HepG2 (cell line): ENCODE measurements around the gene SLC25A22. TPM values are rescaled to one million over a fixed set of nuclear protein-coding genes. Genes with fewer than 3 reads are reported as not detected.
A peak's percentile ranks its signal among the peaks of the same experiment; 100 is the strongest.

ENCODE experiments used
- AHR ChIP-seq: IDR thresholded peaks from 2 replicates; pipeline ENCODE4 v1.6.1; 2018; ENCODE audit warnings: missing genetic modification reagents, missing compliant biosample characterization
- CENPT ChIP-seq: sonication (generic); formaldehyde crosslinking; IDR thresholded peaks from 2 replicates; pipeline ENCODE4 v1.8.0; 2022; ENCODE audit warnings: low read depth, mild to moderate bottlenecking, moderate library complexity, missing genetic modification reagents
- ESRRA ChIP-seq: sonication (generic); formaldehyde crosslinking; IDR thresholded peaks from 2 replicates; pipeline ENCODE4 v1.5.1; 2020; ENCODE audit warnings: mild to moderate bottlenecking, low read depth, missing genetic modification reagents
- HOXA3 ChIP-seq: sonication (generic); formaldehyde crosslinking; IDR thresholded peaks from 2 replicates; pipeline ENCODE4 v1.5.0; 2020; ENCODE audit warnings: missing genetic modification reagents
- KLF12 ChIP-seq: sonication (generic); formaldehyde crosslinking; IDR thresholded peaks from 2 replicates; pipeline ENCODE4 v1.4.0; 2020; ENCODE audit warnings: missing genetic modification reagents, borderline replicate concordance
- NFKB2 ChIP-seq: sonication (generic); formaldehyde crosslinking; IDR thresholded peaks from 2 replicates; pipeline ENCODE4 v1.4.0; 2020; ENCODE audit warnings: missing genetic modification reagents, borderline replicate concordance
- POGZ ChIP-seq: sonication (generic); formaldehyde crosslinking; IDR thresholded peaks from 2 replicates; pipeline ENCODE4 v1.4.0; 2020; ENCODE audit warnings: mild to moderate bottlenecking, missing genetic modification reagents
- POLR2G ChIP-seq: fragments of 200-400 bp; formaldehyde crosslinking; IDR thresholded peaks from 2 replicates; pipeline ENCODE4 v1.6.1; 2018; ENCODE audit warnings: mild to moderate bottlenecking, low read depth, low read length, moderate library complexity
- PRDM10 ChIP-seq: sonication (generic); formaldehyde crosslinking; IDR thresholded peaks from 2 replicates; pipeline ENCODE4 v1.4.0; 2020; ENCODE audit warnings: low read depth, missing genetic modification reagents
- TEAD3 ChIP-seq: optimal IDR thresholded peaks from 2 replicates; pipeline ENCODE3; 2016; ENCODE audit warnings: borderline replicate concordance
- ZBTB10 ChIP-seq: sonication (generic); formaldehyde crosslinking; IDR thresholded peaks from 2 replicates; pipeline ENCODE4 v1.4.0; 2020; ENCODE audit warnings: missing genetic modification reagents, borderline replicate concordance
- ZMAT5 ChIP-seq: sonication (generic); formaldehyde crosslinking; IDR thresholded peaks from 2 replicates; pipeline ENCODE4 v1.5.0; 2020; ENCODE audit warnings: mild to moderate bottlenecking, low read depth, missing genetic modification reagents, borderline replicate concordance
- ZNF333 ChIP-seq: sonication (generic); formaldehyde crosslinking; IDR thresholded peaks from 2 replicates; pipeline ENCODE4 v1.4.0; 2020; ENCODE audit warnings: mild to moderate bottlenecking, missing genetic modification reagents, borderline replicate concordance
- ZNF451 ChIP-seq: sonication (generic); formaldehyde crosslinking; IDR thresholded peaks from 2 replicates; pipeline ENCODE4 v1.5.0; 2020; ENCODE audit warnings: mild to moderate bottlenecking, missing genetic modification reagents
- ZNF782 ChIP-seq: sonication (generic); formaldehyde crosslinking; IDR thresholded peaks from 2 replicates; pipeline ENCODE4 v1.4.0; 2020; ENCODE audit warnings: missing genetic modification reagents, mild to moderate bottlenecking, borderline replicate concordance
- ZNF878 ChIP-seq: sonication (generic); formaldehyde crosslinking; IDR thresholded peaks from 2 replicates; pipeline ENCODE4 v1.8.1; 2023; ENCODE audit warnings: mild to moderate bottlenecking, missing genetic modification reagents, moderate library complexity
- polyA plus RNA-seq, 8 experiments: library from polyadenylated mRNA; depleted of rRNA in 3 of 8; stranded (reverse) in 7 of 8; unstranded in 1 of 8; fragments of >200 nt; fragmentation: Illumina TruSeq in 4 of 8; extraction: Trizol in 4 of 8; gene quantifications; 2 replicates each; pipeline versions ENCODE4 v1.2.1 to v1.2.3, GENCODE V29; 2011 to 2016; ENCODE audit warnings: low read depth in 4 of 8, missing spikeins in 1 of 8, mixed read lengths in 1 of 8; ENCODE audit not compliant: insufficient read depth in 1 of 8
- total RNA-seq, 5 experiments: library from RNA; depleted of rRNA; stranded (reverse); fragments of >200 nt; fragmentation: Illumina TruSeq; extraction: Trizol; gene quantifications; 2 replicates each; pipeline ENCODE4 v1.2.3, GENCODE V29; 2016; ENCODE audit warnings: low read depth in 1 of 5
- TF ChIP-seq, protein P1 (sequence below): sonication (generic); formaldehyde crosslinking; IDR thresholded peaks from 2 replicates; pipeline ENCODE4 v1.4.0; 2020; ENCODE audit warnings: missing genetic modification reagents
- TF ChIP-seq, protein P2 (sequence below): sonication (generic); formaldehyde crosslinking; IDR thresholded peaks from 2 replicates; pipeline ENCODE4 v1.4.0; 2020; ENCODE audit warnings: mild to moderate bottlenecking, missing genetic modification reagents, borderline replicate concordance

Gene SLC25A22
- total and polyA plus RNA-seq, 2 of the 13 experiments (the other 11 are each of a cell fraction or from before 2014, with no cell fraction given) = 12.4 to 19.2 TPM

DNA sequence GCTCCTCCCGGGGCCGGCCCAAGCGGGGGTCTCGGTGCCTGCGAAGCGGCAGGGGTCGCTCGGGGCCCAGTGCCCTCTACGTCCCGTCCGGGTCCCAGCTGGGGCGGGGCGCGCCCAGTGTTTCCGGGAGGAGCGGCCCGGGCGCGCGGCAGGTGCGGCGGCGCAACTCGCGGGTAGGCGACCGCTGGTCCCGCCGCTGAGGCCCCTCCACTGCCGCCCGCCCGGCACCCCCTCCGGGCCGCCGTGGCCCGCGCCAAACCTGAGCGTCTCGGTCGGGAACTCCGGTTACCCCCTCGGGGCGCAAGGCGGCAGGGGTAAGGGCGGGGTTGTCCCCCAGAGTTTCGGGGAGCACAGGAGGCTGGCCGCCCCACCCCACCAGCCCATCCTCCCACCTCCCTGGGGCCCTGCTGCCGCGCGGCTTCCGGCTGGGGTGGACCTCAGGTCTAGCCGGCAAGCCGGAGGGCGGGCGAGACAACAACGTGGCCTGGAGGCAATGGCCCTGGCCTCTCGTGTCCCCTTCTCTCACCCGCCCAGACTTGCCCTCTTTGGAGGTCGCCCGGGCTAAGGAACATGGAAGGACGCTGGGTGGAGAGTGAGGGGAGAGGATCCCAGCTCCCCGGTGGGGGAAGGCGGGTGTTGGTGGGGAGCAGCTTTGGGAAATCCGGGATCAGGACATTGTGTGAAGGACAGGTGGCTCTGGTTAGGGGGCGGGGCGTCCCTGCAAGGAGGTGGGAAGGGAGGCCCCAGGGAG, 29.2 kb upstream of the SLC25A22 start (continued):
- TF ChIP-seq HOXA3 = peak; percentile 30; the same call in 1 of the 2 replicates
- TF ChIP-seq, protein P1, sequence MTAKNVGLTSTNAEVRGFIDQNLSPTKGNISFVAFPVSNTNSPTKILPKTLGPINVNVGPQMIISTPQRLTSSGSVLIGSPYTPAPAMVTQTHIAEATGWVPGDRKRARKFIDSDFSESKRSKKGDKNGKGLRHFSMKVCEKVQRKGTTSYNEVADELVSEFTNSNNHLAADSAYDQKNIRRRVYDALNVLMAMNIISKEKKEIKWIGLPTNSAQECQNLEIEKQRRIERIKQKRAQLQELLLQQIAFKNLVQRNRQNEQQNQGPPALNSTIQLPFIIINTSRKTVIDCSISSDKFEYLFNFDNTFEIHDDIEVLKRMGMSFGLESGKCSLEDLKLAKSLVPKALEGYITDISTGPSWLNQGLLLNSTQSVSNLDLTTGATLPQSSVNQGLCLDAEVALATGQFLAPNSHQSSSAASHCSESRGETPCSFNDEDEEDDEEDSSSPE (CRISPR knock-in tag) = peak; percentile 57; the same call in 1 of the 2 replicates
- TF ChIP-seq AHR = peak; percentile 37; the same call in 1 of the 2 replicates
- TF ChIP-seq KLF12 (CRISPR knock-in tag) = no peak
- TF ChIP-seq ZBTB10 = peak; percentile 92; the same call in 1 of the 2 replicates
- 0 out of 2 replicates have a peak, but pooled peaks have one; percentile 15 for TF ChIP-seq ZNF782
- TF ChIP-seq ZNF878 (CRISPR knock-in tag) = no peak
- no peak for TF ChIP-seq ZMAT5 (CRISPR knock-in tag)
- TF ChIP-seq POGZ = no peak
- TF ChIP-seq POLR2G = peak; percentile 75
- peak; percentile 53; the same call in 1 of the 2 replicates for TF ChIP-seq PRDM10 (CRISPR knock-in tag)
- TF ChIP-seq CENPT = no peak
- peak; percentile 51; the same call in 1 of the 2 replicates for TF ChIP-seq ZNF451
- no peak for TF ChIP-seq TEAD3
- TF ChIP-seq NFKB2 (CRISPR knock-in tag) = no peak; the same call in 1 of the 2 replicates
- peak; percentile 83; the same call in 1 of the 2 replicates for TF ChIP-seq ZNF333
- TF ChIP-seq, protein P2, sequence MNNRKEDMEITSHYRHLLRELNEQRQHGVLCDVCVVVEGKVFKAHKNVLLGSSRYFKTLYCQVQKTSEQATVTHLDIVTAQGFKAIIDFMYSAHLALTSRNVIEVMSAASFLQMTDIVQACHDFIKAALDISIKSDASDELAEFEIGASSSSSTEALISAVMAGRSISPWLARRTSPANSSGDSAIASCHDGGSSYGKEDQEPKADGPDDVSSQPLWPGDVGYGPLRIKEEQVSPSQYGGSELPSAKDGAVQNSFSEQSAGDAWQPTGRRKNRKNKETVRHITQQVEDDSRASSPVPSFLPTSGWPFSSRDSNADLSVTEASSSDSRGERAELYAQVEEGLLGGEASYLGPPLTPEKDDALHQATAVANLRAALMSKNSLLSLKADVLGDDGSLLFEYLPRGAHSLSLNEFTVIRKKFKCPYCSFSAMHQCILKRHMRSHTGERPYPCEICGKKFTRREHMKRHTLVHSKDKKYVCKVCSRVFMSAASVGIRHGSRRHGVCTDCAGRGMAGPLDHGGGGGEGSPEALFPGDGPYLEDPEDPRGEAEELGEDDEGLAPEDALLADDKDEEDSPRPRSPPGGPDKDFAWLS (CRISPR knock-in tag) = peak; percentile 69; the same call in 1 of the 2 replicates
- TF ChIP-seq ESRRA = 0 out of 2 replicates have a peak, but pooled peaks have one; percentile 63
